HEK293T (cell line): Measurements from ENCODE around the gene BORCS6.

Experiments
- ARNT ChIP-seq: fragments of 450-650 bp; IDR thresholded peaks from 2 replicates; pipeline ENCODE4 v1.6.1; 2017; ENCODE audit warnings: mild to moderate bottlenecking
- BHLHE40 ChIP-seq: fragments of 450-650 bp; IDR thresholded peaks from 2 replicates; pipeline ENCODE4 v1.6.1; 2016; ENCODE audit warnings: mild to moderate bottlenecking, moderate library complexity, borderline replicate concordance
- CTBP1 ChIP-seq: fragments of 450-650 bp; IDR thresholded peaks from 2 replicates; pipeline ENCODE4 v1.6.1; 2016; ENCODE audit warnings: borderline replicate concordance
- ELF4 ChIP-seq: fragments of 450-650 bp; IDR thresholded peaks from 2 replicates; pipeline ENCODE4 v1.6.1; 2017; ENCODE audit warnings: antibody characterized with exemption
- FOXA1 ChIP-seq: fragments of 450-650 bp; IDR thresholded peaks from 2 replicates; pipeline ENCODE4 v1.6.1; 2016; ENCODE audit warnings: mild to moderate bottlenecking
- FOXK2 ChIP-seq: fragments of 450-650 bp; IDR thresholded peaks from 2 replicates; pipeline ENCODE4 v1.6.1; 2016; ENCODE audit warnings: mild to moderate bottlenecking
- FOXM1 ChIP-seq: fragments of 450-650 bp; IDR thresholded peaks from 2 replicates; pipeline ENCODE4 v1.6.1; 2017; ENCODE audit warnings: mild to moderate bottlenecking, borderline replicate concordance
- HDGF ChIP-seq: fragments of 450-650 bp; IDR thresholded peaks from 2 replicates; pipeline ENCODE4 v1.6.1; 2017; ENCODE audit warnings: antibody characterized with exemption, borderline replicate concordance
- L3MBTL2 ChIP-seq: fragments of 450-650 bp; conservative IDR thresholded peaks from 2 replicates; pipeline ENCODE4 v1.6.1; 2016; ENCODE audit warnings: mild to moderate bottlenecking
- NFRKB ChIP-seq: fragments of 450-650 bp; IDR thresholded peaks from 2 replicates; pipeline ENCODE4 v1.6.1; 2016; ENCODE audit warnings: mild to moderate bottlenecking, moderate library complexity
- SP1 ChIP-seq: fragments of 450-650 bp; IDR thresholded peaks from 2 replicates; pipeline ENCODE4 v1.6.1; 2017
- SUZ12 ChIP-seq: fragments of 450-650 bp; IDR thresholded peaks from 2 replicates; pipeline ENCODE4 v1.6.1; 2016; ENCODE audit warnings: mild to moderate bottlenecking
- TARDBP ChIP-seq: fragments of 450-650 bp; IDR thresholded peaks from 2 replicates; pipeline ENCODE4 v1.6.1; 2016
- ZNF384 ChIP-seq: fragments of 450-650 bp; IDR thresholded peaks from 2 replicates; pipeline ENCODE4 v1.6.1; 2016

DNA sequence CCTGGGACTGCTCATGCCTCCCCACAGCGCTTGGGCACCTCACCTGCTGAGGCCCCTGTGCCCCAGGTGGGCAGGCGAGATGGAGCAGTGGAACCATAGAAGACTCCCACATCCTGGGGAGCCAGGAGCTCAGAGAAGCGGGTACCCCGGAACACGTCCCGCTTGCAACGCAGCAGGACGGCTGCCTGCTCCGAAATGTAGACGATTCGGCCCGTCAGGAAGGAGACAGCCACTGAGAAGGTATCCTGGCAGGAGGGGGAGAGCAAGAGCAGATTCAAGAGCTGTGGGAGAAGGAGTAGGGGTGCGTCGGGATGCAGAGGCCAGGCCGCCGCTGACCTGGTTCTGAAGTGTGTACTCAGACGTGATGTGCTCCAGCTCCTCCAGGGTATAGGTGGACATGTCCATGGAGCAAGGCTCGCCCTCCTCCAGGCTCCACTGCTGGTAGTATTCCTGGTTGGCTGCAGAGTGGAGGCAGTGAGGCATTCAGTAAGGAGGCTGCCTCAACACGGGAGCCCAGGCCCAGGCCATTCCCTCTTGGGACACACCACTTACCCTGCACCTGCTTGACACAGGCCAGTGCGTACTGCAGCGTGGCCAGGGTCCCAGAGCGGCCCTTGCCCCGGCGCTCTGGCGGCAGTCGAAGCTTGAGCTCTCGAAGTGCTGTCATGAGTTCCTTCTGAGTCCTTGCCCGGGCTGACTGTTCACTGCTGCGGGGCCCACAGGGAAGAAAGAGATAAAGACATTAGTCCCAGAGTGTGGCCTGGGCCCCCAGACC is 40.4 kb downstream of the BORCS6 start:
- TF ChIP-seq SUZ12 (no peak), HDGF (no peak), ARNT (no peak), ELF4 (no peak), BHLHE40 (no peak), L3MBTL2 (no peak), FOXM1 (no peak), TARDBP (no peak), FOXK2 (no peak), SP1 (no peak), NFRKB (no peak), FOXA1 (no peak), CTBP1 (no peak), ZNF384 (no peak)
